Mammary epithelial cell (primary cell): ENCODE measurements around the gene PCBP3.

Experiments used
- CTCF ChIP-seq, 2 donors: IDR thresholded peaks in 1 of 2; conservative IDR thresholded peaks in 1 of 2; 2 replicates each; pipeline ENCODE4 v1.5.1; 2011 to 2012; ENCODE audit warnings: inconsistent platforms in 2 of 2, low read length in 2 of 2, mild to moderate bottlenecking in 2 of 2, control low read depth in 1 of 2, low read depth in 1 of 2; ENCODE audit not compliant: insufficient read depth in 1 of 2; ENCODE audit errors: extremely low read depth in 1 of 2
- EZH2 ChIP-seq: IDR thresholded peaks from 2 replicates; pipeline ENCODE4 v1.6.1; 2012; ENCODE audit warnings: low read length, inconsistent platforms, borderline replicate concordance

GRCh38 chr21:45914321-45914845 is 270.9 kb downstream of the PCBP3 start:
- TF ChIP-seq CTCF (conservative IDR thresholded peaks at IDR 0.05 in 1 of 2, IDR thresholded peaks at IDR 0.05 in 1 of 2; ENCODE audit: extremely low read depth in 1 of 2, insufficient read depth in 1 of 2, low read depth in 1 of 2, low read length in 2 of 2) (no peak), EZH2 (no peak)
